ENCODE data around the gene RHOH.

- no peak for TF ChIP-seq EZH2 (IDR thresholded peaks at IDR 0.05; ENCODE audit: insufficient read depth, low read length)
- TF ChIP-seq CTCF (IDR thresholded peaks at IDR 0.05; ENCODE audit: insufficient read depth, low read depth, low read length): no peak
These were observed 50.5 kb downstream of the RHOH start for GRCh38 chr4:40247350-40247749.

All from astrocyte (in vitro differentiated cells and primary cell).